ENCODE results near the gene C22orf39. TPM values are rescaled to one million over a fixed set of nuclear protein-coding genes. Genes with fewer than 3 reads are reported as not detected.

Gene C22orf39, protein sequence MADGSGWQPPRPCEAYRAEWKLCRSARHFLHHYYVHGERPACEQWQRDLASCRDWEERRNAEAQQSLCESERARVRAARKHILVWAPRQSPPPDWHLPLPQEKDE
- polyA plus RNA-seq (ENCODE audit: insufficient read length in 10 of 10) = 10 to 100 TPM; 29.0 to 38.4 (median 33.8) TPM
- long read RNA-seq, donor 1, transcript C22orf39-202 (3 exons, 3,350 nt) = minor isoform, 6 of 21 reads
- long read RNA-seq, donor 1, transcript C22orf39-203 (3 exons, 1,005 nt) = major isoform, 9 of 21 reads
- long read RNA-seq, donor 1, partial matches to known transcripts = 6 of 21 reads
- long read RNA-seq, donor 1, other reads (novel, unspliced or antisense) = 0 of 21 reads
- long read RNA-seq, donor 2, transcript C22orf39-203 (3 exons, 1,005 nt) = minor isoform, 6 of 13 reads
- long read RNA-seq, donor 2, transcript C22orf39-202 (3 exons, 3,350 nt) = major isoform, 7 of 13 reads
- long read RNA-seq, donor 2, partial matches to known transcripts = 0 of 13 reads
- long read RNA-seq, donor 2, other reads (novel, unspliced or antisense) = 0 of 13 reads
- long read RNA-seq, donor 3 = 0 reads
- long read RNA-seq, donor 4, transcript C22orf39-202 (3 exons, 3,350 nt) = major isoform, 6 of 10 reads
- long read RNA-seq, donor 4, partial matches to known transcripts = 0 of 10 reads
- long read RNA-seq, donor 4, other reads (novel, unspliced or antisense) = 0 of 10 reads
- long read RNA-seq, donor 5, transcript C22orf39-202 (3 exons, 3,350 nt) = minor isoform, 11 of 102 reads
- long read RNA-seq, donor 5, transcript C22orf39-203 (3 exons, 1,005 nt) = major isoform, 19 of 102 reads
- long read RNA-seq, donor 5, partial matches to known transcripts = 72 of 102 reads
- long read RNA-seq, donor 5, other reads (novel, unspliced or antisense) = 0 of 102 reads
- long read RNA-seq, donor 6, transcript C22orf39-203 (3 exons, 1,005 nt) = major isoform, 11 of 24 reads
- long read RNA-seq, donor 6, transcript C22orf39-202 (3 exons, 3,350 nt) = minor isoform, 8 of 24 reads
- long read RNA-seq, donor 6, partial matches to known transcripts = 5 of 24 reads
- long read RNA-seq, donor 6, other reads (novel, unspliced or antisense) = 0 of 24 reads
- long read RNA-seq, donor 7, transcript C22orf39-202 (3 exons, 3,350 nt) = minor isoform, 6 of 69 reads
- long read RNA-seq, donor 7, transcript C22orf39-203 (3 exons, 1,005 nt) = major isoform, 8 of 69 reads
- long read RNA-seq, donor 7, partial matches to known transcripts = 20 of 69 reads
- long read RNA-seq, donor 7, other reads (novel, unspliced or antisense) = 35 of 69 reads
- long read RNA-seq, donor 8, transcript C22orf39-203 (3 exons, 1,005 nt) = minor isoform, 5 of 13 reads
- long read RNA-seq, donor 8, transcript C22orf39-202 (3 exons, 3,350 nt) = major isoform, 8 of 13 reads
- long read RNA-seq, donor 8, partial matches to known transcripts = 0 of 13 reads
- long read RNA-seq, donor 8, other reads (novel, unspliced or antisense) = 0 of 13 reads
- long read RNA-seq, donor 9, partial matches to known transcripts = 0 of 5 reads
- long read RNA-seq, donor 9, other reads (novel, unspliced or antisense) = 0 of 5 reads

DNA sequence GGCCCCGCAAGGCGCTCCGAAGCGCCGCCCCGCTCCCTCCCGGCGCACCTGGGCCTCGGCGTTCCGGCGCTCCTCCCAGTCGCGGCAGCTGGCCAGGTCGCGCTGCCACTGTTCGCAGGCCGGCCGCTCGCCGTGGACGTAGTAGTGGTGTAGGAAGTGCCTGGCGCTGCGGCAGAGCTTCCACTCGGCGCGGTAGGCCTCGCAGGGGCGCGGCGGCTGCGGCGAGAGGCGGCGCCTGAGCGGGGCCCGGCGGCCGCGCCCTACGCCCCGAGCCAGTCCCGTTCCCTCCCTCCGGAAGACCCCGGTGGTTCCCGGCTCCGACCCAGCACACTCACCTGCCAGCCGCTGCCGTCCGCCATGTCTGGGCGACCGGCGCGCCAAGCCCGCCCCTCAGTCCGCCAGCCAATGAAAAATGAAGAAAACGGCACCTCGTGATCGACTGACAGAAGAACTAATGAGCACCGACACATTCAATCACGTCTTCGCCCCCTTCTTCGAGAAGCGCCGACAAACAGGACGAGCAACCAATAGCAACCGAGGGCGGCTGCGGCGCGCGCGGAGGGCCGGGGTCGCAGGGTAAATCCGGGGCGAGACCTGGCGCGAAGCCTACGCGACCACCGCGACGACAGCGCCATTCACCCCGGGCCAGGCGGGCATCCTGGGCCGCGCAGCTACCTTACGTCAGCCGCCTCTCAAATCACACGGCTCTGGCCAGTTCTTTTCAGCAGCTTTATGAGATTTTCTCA, at the start of gene C22orf39:
TSS of gene C22orf39 (minus strand) at position 382 of the 746 bp plus-strand sequence. CDS start at position 359, 23 bp downstream.
- DNase-seq = peak; percentile 92 to 96 (median 93)

DNA sequence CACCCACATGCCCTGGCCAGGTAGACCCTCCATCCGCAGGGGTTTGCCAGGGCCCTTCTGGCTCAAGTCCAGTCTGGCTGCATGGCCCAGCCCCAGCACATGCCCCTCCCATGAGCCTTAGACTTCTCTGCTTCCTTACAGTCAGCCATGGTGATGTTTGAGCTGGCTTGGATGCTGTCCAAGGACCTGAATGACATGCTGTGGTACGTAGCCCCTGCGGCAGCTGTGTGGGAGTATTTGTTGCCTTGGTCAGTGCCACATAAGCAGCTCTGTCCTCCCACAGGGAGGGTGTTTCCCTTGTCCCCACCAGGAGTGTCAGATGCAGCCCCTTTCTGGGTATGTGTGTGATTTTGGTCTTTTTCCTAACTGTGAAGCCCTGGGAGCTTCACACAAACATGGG, 49.7 kb upstream of the C22orf39 start:
- DNase-seq = peak in 2 of 3 donors; percentile 53 to 56

DNA sequence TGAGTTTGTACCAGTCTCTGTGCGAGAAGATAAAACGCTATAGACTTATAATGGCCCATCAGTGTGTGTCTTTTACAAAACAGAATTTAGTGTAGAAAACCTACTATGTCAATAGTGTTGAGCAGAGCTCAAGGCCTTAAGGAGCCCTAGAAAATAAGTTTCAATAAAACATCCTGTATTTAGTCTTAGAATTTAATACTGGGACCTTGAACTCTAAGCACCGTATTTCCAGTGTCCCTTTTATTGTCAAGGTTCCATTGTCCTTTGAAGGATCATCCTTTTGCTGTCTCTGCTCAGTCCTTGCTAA, 48.8 kb upstream of the C22orf39 start:
- DNase-seq = no peak

DNA sequence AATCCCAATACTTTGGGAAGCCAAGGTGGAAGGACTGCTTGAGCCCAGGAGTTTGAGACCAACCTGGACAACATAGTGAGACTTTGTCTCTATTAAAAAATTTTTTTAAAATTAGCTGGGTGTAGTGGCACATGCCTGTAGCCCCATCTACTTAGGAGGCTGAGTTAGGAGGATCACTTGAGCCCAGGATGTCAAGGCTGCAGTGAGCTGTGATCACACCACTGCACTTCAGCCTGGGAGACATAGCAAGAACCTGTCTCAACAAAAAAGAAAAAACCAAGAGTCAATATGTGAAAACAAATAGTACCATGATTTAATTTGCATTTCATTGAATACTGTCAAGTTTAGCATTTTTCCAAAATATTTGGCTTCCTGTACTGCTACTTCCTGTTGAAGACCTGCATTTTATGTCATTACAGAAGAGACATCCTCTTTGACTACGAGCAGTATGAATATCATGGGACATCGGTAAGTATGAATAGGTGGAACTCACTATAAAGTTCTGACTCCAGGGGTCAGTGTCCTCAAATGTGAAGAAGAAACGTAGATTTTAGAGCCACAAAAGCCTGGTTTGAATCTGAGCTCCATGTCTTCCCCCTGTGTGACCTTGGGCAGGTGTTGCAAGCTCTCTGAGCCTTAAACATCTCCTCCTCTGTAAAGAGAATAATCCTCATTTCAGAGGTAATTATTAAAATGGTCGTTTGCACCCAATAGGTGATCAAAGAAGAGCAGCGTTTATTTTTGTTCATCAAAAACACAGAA, 48.2 kb upstream of the C22orf39 start:
- peak in 1 of 3 donors; percentile 22 for DNase-seq

DNA sequence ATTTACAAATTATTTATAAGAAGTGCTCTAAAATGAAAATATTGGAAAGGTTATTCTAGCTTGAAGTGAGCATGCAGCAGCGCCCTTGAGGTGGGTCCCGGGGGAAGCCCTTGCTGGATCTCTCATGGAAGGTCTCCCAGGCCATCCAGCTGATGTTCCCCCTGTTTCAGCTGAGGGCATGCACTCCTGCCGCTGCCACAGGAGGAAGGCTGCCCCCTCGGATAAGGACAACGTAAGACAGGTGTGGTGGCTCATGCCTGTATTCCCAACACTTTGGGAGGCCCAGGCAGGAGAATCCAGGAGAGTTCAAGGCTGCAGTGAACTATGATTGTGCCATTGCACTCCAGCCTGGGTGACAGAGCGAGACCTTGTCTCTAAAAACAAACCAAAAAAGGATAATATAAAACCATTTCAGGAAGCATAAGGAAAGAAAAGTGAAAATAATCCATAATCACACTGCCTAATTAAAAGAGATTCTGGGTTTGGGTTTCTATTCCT, 47.2 kb upstream of the C22orf39 start:
- DNase-seq = no peak

DNA sequence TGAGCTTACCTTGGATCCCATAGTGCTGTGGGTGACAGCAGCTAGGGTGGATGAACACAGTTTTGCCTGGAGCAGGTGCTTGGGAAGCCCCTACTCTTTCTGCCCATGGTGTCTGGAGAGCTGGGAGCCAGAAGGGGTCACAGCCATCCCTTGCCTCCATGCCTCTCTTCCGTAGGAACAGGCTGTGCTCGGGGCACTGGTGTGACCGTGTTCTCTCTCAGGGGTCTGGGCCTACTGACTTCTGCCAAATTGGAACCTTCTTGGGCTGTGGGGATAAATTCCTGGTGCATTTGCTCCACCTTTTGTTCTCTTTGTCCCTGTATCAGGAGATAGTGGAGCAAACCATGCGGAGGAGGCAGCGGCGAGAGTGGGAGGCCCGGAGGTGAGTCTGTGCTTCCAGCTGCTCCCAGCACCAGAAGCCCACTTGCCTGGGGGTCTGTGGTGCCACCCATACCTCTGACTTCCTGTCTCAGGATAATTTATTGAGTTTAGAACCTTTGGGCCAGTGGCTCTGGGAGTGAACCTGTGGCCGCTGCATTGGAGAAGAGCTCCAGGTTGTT, 46.6 kb upstream of the C22orf39 start:
- DNase-seq = no peak

DNA sequence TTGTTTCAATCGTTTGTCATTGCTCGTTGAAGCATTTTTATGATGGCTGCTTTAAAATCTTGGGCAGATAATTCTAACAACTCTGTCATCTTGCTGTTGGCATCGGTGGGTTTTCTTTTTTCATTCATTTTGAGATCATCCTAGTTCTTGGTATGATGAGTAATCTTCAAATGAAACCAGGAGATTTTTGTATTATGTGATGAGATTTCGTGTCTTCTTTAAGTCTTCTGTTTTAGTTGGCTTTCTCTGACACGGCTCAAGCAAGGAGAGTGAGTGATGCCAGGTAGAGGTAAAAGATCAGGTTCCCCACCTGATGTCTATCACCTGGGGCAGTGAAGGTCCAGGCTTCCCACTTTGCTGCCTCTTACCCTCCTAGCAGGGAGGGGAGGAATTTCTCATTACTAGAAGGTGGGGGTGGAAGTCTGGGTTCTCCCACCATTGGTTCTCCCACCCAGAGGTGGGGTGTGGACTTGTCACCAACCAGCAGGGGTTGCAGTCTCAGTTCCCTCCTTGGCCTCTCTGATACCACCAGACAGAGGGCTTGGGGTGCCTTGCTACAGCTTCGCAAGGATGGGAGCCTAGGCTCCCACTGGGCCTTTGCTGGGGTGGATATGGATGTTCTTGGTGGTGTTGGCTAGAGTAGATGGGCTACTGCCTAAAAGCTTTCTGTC, 45.1 kb upstream of the C22orf39 start:
- DNase-seq = no peak

DNA sequence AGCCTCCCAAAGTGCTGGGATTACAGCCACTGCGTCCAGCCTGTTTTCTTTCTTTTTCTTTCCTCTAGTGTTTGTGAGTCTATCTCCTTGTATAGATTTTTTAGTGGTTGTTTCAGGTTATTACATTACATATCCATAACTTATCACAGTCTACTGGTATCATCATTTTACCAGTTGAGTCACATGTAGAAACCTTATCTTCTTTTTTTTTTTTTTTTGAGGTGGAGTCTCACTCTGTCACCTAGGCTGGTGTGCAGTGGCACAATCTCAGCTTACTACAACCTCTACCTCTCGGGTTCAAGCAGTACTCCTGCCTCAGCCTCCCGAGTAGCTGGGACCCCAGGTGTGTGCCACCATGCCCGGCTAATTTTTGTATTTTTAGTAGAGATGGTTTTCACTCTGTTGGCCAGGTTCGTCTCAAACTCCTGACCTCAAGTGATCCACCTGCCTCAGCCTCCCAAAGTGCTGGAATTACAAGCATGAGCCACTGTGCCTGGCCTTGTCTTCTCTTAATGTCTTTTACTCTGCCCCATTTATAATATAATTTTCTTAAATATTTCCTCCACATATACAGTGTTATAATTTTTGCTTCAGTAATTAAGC, 43.2 kb upstream of the C22orf39 start:
- no peak for DNase-seq

DNA sequence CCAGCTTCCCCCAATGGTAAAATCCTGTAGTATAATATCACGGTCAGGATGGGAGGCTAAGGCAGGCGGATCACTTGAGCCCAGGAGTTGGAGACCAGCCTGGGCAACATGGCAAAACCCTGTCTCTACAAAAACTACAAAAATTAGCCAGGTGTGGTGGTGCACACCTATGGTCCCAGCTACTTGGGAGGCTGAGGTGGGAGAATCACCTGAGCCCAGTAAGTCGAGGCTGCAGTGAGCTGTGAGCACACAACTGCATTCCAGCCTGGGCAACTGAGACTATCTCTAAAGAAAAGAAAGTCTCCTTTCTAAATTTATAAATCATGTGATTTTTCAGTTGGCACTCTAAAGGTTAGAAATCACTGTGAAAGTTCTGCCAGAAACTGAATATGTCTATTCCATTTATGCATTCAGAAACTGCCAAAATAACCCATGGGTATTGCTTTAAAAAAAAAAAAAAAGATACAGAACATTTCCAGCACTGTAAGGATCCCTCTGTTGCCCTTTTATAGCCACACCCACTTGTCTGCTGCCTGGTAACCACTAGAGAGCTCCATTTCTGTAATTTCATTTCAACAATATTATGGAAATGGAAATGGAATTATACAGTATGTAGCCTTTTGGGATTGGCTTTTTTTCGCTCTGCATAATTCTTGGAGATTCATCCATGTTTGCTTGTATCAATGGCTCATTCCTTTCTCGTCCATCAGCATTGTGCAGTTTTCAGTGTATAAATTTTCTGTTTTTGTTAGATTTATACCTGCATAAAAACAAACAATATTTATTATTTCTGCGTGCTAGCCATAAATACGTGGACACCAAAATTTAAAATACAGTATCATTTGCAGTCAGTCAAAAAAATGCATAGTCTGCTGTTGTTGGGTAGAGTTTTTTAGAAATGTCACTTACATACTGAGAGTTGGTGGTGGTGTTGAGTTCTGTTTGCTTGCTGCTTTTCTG, 41.7 kb upstream of the C22orf39 start:
- peak in 1 of 3 donors; percentile 33 for DNase-seq

DNA sequence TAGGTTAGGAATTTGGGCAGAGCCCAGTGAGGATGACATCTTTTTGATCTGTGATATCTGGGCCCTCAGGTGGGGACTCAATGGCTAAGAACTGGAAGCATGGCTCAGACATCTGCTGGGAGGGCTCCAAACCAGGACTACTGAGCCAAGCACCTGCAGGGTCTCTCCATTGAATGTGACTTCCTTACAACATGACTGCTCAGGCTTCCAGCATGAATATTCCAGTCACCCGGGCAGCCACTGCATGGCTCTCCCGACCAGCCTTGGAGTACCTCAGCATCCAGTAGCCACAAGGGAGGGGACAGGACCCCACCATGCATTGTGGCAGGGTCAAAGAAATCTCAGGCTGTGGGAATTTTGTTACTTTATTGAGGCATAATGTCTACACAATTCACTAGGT, 40.8 kb upstream of the C22orf39 start:
- no peak for DNase-seq

DNA sequence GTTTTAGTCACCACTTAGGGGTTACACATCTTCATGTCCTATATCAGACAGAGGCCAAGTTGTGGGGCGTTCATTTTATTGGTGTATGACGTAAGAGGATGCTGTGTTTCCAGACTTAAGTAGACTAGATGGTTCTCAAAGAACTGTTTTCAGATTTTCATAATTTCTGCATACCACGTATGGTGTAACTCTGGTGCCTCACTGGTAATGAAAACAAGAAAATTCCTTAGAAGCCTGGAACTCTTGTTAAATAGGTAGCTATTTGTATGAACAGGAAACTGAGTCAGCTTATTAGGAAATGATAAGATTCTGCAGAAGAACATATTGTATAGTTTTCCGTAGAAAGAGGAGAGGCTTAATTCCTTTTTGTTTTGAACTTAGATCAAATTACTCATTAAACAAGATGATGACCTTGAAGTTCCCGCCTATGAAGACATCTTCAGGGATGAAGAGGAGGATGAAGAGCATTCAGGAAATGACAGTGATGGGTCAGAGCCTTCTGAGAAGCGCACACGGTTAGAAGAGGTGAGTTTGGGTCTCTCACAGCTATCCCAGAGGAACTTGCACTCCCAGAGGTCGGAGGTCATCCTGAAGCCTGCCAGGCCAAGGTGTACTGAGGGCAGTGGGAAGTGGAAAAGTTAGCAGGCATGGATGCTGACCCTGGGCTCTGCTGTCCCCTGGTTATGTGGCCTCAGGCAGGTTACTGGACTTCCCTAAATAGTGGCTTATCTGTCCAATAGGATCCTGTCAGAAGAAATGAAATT, 36.2 kb upstream of the C22orf39 start:
- no peak for DNase-seq

DNA sequence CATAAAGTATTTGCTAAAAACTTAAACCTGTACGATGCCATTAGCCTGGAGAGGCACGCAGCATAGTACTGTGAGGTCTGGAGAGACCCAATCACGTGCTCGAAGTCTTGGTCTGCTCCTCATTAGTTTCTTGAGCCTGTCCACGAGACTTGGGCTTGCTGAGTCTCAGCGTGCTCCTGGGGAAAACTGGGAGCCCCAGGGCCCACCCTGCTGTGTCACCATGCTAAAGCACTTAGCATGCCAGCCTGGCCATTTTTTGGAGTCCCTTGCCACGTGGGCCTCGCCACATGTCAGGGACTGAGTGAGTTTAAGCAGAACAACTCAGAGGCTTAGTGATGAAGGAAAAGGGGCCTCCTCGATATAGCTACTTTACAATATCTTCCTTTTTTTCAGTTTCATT, 34.8 kb upstream of the C22orf39 start:
- DNase-seq = no peak

DNA sequence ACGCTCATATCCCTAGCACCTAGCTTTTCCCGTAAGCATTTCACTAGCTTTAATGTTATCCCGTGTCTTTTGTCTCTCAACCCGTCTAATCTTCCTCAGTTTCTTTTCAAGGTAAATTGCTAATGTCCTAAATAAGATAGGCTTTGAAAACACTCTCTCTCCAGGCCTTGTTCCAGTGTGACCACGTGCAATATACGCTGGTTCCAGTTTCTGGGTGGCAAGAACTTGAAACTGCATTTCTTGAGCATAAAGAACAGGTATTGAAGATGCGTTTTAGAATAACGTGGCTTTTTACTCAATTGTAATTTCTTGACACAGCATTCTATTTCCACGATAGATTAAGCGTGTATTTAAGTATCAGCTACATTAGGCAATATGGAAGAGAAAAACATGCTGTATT, 33.3 kb upstream of the C22orf39 start:
- DNase-seq = no peak

DNA sequence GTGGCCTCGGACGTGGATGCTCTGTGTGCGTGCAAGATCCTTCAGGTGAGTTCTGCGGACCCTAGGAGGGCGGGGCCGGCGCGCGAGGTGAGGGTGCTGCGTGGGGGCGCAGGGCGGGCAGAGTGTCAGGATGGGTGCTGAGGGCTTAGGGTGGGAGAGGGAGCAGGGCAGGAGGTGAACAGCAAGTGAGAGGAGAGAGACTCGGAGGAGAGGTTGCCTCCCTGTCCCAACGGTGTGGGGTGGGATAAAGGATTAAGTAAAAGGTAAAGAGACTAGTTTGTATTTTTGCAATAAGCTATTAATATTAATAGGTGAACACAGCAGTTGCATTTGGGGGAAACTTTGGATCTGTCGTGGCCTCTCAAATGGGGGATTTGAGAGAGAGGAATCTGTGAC, 32.7 kb upstream of the C22orf39 start:
- DNase-seq = no peak

DNA sequence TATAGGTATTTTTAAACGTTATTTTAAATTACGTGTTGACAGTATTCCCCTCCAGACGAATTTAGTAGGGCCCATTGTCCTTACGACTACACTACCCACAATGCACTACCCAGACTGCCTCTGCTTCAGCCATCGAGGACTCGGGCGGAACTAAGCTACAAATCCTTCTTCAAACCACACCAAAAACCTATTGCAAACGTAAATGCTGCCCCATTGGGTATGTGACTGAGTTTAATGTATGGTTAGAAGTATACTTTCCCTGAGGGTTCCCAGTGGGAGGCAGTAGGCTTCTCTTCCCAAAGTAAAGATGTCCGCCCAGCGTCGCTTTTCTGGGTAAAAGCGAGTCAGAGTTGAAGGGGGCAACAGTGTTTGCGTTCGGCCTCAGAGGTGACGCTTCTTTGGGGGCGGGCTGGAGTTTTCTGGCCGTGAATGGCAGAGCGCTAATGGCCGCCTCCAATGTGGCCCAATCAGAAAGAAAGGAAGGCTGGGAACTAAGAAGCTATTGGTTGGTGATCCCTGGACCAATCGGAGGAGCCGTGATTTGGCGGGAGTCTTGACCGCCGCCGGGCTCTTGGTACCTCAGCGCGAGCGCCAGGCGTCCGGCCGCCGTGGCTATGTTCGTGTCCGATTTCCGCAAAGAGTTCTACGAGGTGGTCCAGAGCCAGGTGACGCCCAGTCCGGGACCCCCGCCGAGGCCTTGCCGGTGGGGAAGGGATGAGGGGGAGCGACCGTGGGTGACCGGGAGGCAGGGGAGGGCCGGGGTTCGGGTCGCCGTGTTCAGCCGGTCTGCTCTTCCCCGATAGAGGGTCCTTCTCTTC, 32.1 kb upstream of the C22orf39 start, which contains the start of gene CDC45:
TSS of gene CDC45 (plus strand) at position 566 of the 818 bp plus-strand sequence. CDS start at position 615, 49 bp downstream.
- peak; percentile 98 to 99 (median 99) for DNase-seq

Measured in muscle of back (tissue), 13 donors.